H1 (cell line): ENCODE measurements around the gene SLC52A3. TPM values are rescaled to one million over a fixed set of nuclear protein-coding genes. Genes with fewer than 3 reads are reported as not detected.
"Not testable (repeated sequence)": the region's sequence is repeated elsewhere in the genome, so short reads cannot be mapped to it uniquely, and the experiment has no call there.

Experiments used
- CTCF ChIA-PET: fragments of 300-600 bp; sonication (Branson Sonifier 250); formaldehyde crosslinking; loops from one replicate; lab custom pipeline; 2021; ENCODE audit not compliant: partially characterized antibody; lab: Charles Lee
- POLR2A ChIA-PET: fragments of 300-600 bp; sonication (Branson Sonifier 250); formaldehyde crosslinking; loops from one replicate; lab custom pipeline; 2021; ENCODE audit warnings: inconsistent platforms; ENCODE audit not compliant: partially characterized antibody; lab: Charles Lee
- DNase-seq, 2 experiments: peaks; one replicate each; pipeline versions ENCODE4 v3.0.0 to v3.0.0-alpha.2; 2010 to 2022; ENCODE audit warnings: low spot score in 2 of 2, low read depth in 1 of 2, mixed read lengths in 1 of 2
- FAIRE-seq: peaks from 2 replicates; lab custom pipeline; 2011; peaks lifted over from hg19 to GRCh38; lab: Jason Lieb, UNC
- H2AFZ ChIP-seq: 2 replicates; pipeline ENCODE4 v1.8.1; 2012; ENCODE audit warnings: low read length, inconsistent platforms
- H2AK5ac ChIP-seq: 2 replicates; pipeline ENCODE4 v1.6.1; 2013; ENCODE audit warnings: low read depth, low read length
- H2BK120ac ChIP-seq: replicated peaks from 2 replicates; pipeline ENCODE3; 2013; ENCODE audit warnings: low read depth, low read length, inconsistent platforms
- H2BK12ac ChIP-seq: 2 replicates; pipeline ENCODE4 v1.6.1; 2013; ENCODE audit warnings: low read depth, low read length
- H2BK15ac ChIP-seq: 2 replicates; pipeline ENCODE4 v1.6.1; 2013; ENCODE audit warnings: low read length
- H2BK20ac ChIP-seq: 2 replicates; pipeline ENCODE4 v1.6.1; 2013; ENCODE audit warnings: low read length
- H2BK5ac ChIP-seq: 2 replicates; pipeline ENCODE4 v1.6.1; 2013; ENCODE audit warnings: low read depth, low read length
- H3K14ac ChIP-seq: 2 replicates; pipeline ENCODE4 v1.6.1; 2013; ENCODE audit warnings: inconsistent platforms; ENCODE audit not compliant: insufficient read length
- H3K18ac ChIP-seq: 2 replicates; pipeline ENCODE4 v1.6.1; 2013; ENCODE audit warnings: low read length; ENCODE audit errors: extremely low read depth
- H3K23ac ChIP-seq: 2 replicates; pipeline ENCODE4 v1.6.1; 2013; ENCODE audit warnings: inconsistent platforms; ENCODE audit not compliant: insufficient read length
- H3K23me2 ChIP-seq: 2 replicates; pipeline ENCODE4 v1.6.1; 2013; ENCODE audit warnings: low read depth, low read length
- H3K27ac ChIP-seq: 2 replicates; pipeline ENCODE4 v1.6.1; 2011; ENCODE audit warnings: low read depth, low read length, inconsistent platforms
- H3K27me3 ChIP-seq, 4 experiments: replicated peaks in 1 of 4; 1 replicate in 1 of 4; 2 replicates in 3 of 4; pipeline versions ENCODE4 v1.6.1 to v1.8.1; 2011 to 2013; ENCODE audit warnings: low read length in 3 of 4, mild to moderate bottlenecking in 3 of 4, inconsistent platforms in 2 of 4, mixed read lengths in 2 of 4, moderate library complexity in 1 of 4; ENCODE audit not compliant: control insufficient read depth in 3 of 4, insufficient read depth in 3 of 4; ENCODE audit errors: extremely low read depth in 1 of 4
- H3K36me3 ChIP-seq, 4 experiments: 2 replicates each; pipeline versions ENCODE4 v1.6.1 to v1.8.1; 2011 to 2013; ENCODE audit warnings: mild to moderate bottlenecking in 4 of 4, low read length in 3 of 4, moderate library complexity in 2 of 4, control low read depth in 1 of 4, inconsistent platforms in 1 of 4; ENCODE audit not compliant: insufficient read depth in 4 of 4, control insufficient read depth in 2 of 4
- H3K4ac ChIP-seq: replicated peaks from 2 replicates; pipeline ENCODE3; 2013; ENCODE audit warnings: low read length, low read depth, mixed read lengths, inconsistent platforms; ENCODE audit not compliant: insufficient read length
- H3K4me1 ChIP-seq, 4 experiments: replicated peaks in 1 of 4; 1 replicate in 1 of 4; 2 replicates in 3 of 4; pipeline versions ENCODE4 v1.6.1 to v1.8.1; 2011 to 2013; ENCODE audit warnings: low read length in 3 of 4, inconsistent platforms in 2 of 4, mixed read lengths in 1 of 4; ENCODE audit not compliant: insufficient read depth in 4 of 4, control insufficient read depth in 3 of 4
- H3K4me2 ChIP-seq, 2 experiments: 2 replicates each; pipeline versions ENCODE4 v1.6.1 to v1.8.1; 2011 to 2013; ENCODE audit warnings: low read depth in 2 of 2, low read length in 2 of 2, control low read depth in 1 of 2, inconsistent platforms in 1 of 2, mild to moderate bottlenecking in 1 of 2; ENCODE audit not compliant: insufficient read depth in 1 of 2
- H3K4me3 ChIP-seq, 4 experiments: fragments of 200-600, 300-600 bp in 1 of 4; sonication (generic), shearing (Covaris generic), sonication (Bioruptor Twin) in 1 of 4; 2 replicates each; pipeline versions ENCODE4 v1.5.1 to v1.8.1; 2011 to 2016; ENCODE audit warnings: low read length in 4 of 4, low read depth in 3 of 4, control low read depth in 2 of 4, inconsistent platforms in 2 of 4, mild to moderate bottlenecking in 2 of 4, mixed read lengths in 1 of 4, moderate library complexity in 1 of 4; ENCODE audit not compliant: insufficient read depth in 2 of 4; ENCODE audit errors: extremely low read depth in 1 of 4
- H3K56ac ChIP-seq: replicated peaks from 2 replicates; pipeline ENCODE3; 2013; ENCODE audit warnings: low read depth, mild to moderate bottlenecking, mixed read lengths, low read length, inconsistent platforms; ENCODE audit not compliant: insufficient read length
- H3K79me1 ChIP-seq: 2 replicates; pipeline ENCODE4 v1.6.1; 2013; ENCODE audit warnings: low read depth, low read length, control low read depth
- H3K79me2 ChIP-seq, 2 experiments: 2 replicates each; pipeline versions ENCODE4 v1.6.1 to v1.8.1; 2012 to 2013; ENCODE audit warnings: low read length in 2 of 2, mild to moderate bottlenecking in 2 of 2, inconsistent platforms in 1 of 2; ENCODE audit not compliant: insufficient read depth in 2 of 2, control insufficient read depth in 1 of 2
- H3K9ac ChIP-seq, 4 experiments: replicated peaks in 1 of 4; 1 replicate in 1 of 4; 2 replicates in 3 of 4; pipeline versions ENCODE4 v1.6.1 to v1.8.1; 2011 to 2013; ENCODE audit warnings: low read depth in 3 of 4, low read length in 3 of 4, control low read depth in 2 of 4, mild to moderate bottlenecking in 2 of 4, moderate library complexity in 2 of 4, inconsistent platforms in 1 of 4; ENCODE audit errors: extremely low read depth in 1 of 4
- H3K9me3 ChIP-seq, 2 experiments: 2 replicates each; pipeline versions ENCODE4 v1.6.1 to v1.8.1; 2012 to 2013; ENCODE audit warnings: mild to moderate bottlenecking in 2 of 2, moderate library complexity in 2 of 2, control low read depth in 1 of 2, inconsistent platforms in 1 of 2, low read depth in 1 of 2, low read length in 1 of 2, mixed read lengths in 1 of 2; ENCODE audit not compliant: insufficient read depth in 2 of 2
- H4K20me1 ChIP-seq, 2 experiments: replicated peaks in 1 of 2; 2 replicates each; pipeline versions ENCODE3 to v1.8.1; 2011 to 2013; ENCODE audit warnings: inconsistent platforms in 2 of 2, low read length in 2 of 2, mild to moderate bottlenecking in 1 of 2; ENCODE audit not compliant: insufficient read depth in 2 of 2, control insufficient read depth in 1 of 2
- H4K5ac ChIP-seq: 2 replicates; pipeline ENCODE4 v1.6.1; 2013; ENCODE audit warnings: low read length, low read depth, mixed read lengths, inconsistent platforms; ENCODE audit not compliant: insufficient read length
- H4K8ac ChIP-seq: 2 replicates; pipeline ENCODE4 v1.8.0; 2013; ENCODE audit warnings: mild to moderate bottlenecking, moderate library complexity, low read length, inconsistent platforms; ENCODE audit not compliant: insufficient read depth; ENCODE audit errors: extremely low read depth
- H4K91ac ChIP-seq: replicated peaks from 2 replicates; pipeline ENCODE3; 2013; ENCODE audit warnings: low read length, mixed read lengths, inconsistent platforms; ENCODE audit not compliant: insufficient read length
- WGBS, 2 experiments: shearing (Covaris generic) in 1 of 2; methylation state at CpG; one replicate each; pipeline versions ENCODE4 v1.1.6 to v1.1.7; 2013 to 2015; ENCODE audit warnings: low lambda C conversion rate in 2 of 2, mixed read lengths in 2 of 2, inconsistent platforms in 1 of 2, low coverage in 1 of 2, missing lambda C conversion rate in 1 of 2; ENCODE audit not compliant: insufficient replicate concordance in 2 of 2, insufficient coverage in 1 of 2, insufficient read length in 1 of 2; ENCODE audit errors: extremely low coverage in 1 of 2, missing lambda C conversion rate in 1 of 2; 5-methylcytosine and 5-hydroxymethylcytosine counted together
- polyA plus RNA-seq, 7 experiments: library from polyadenylated mRNA; depleted of rRNA in 3 of 7; stranded (reverse) in 5 of 7; unstranded in 2 of 7; fragments of >200 nt in 5 of 7; fragments of 200-250 nt in 2 of 7; gene quantifications; 1 replicate in 5 of 7; 2 replicates in 1 of 7; 4 replicates in 1 of 7; pipeline versions ENCODE4 v1.2.1 to v1.2.3, GENCODE V29; 2011 to 2013; ENCODE audit warnings: missing spikeins in 2 of 7, mixed read lengths in 2 of 7
- total RNA-seq: library from RNA; stranded (reverse); fragmentation: NEBNext Ultra II Directional; extraction: Animal tissue kit (Norgen Biotek cat#: 25700); gene quantifications from 2 replicates; pipeline ENCODE4 v1.2.1, GENCODE V29; 2021

Gene SLC52A3
- total and polyA plus RNA-seq, 2 of the 8 experiments (the other 6 are each of a cell fraction or from before 2014, with no cell fraction given), result 2.3 to 4.2 TPM

- H4K8ac ChIP-seq, H3K18ac ChIP-seq, H3K36me3 ChIP-seq, H2BK12ac ChIP-seq, H3K79me1 ChIP-seq, H3K23me2 ChIP-seq, H3K4me3 ChIP-seq, H3K9ac ChIP-seq, H2AK5ac ChIP-seq, H4K5ac ChIP-seq, H3K23ac ChIP-seq, POLR2A ChIA-PET, H2BK20ac ChIP-seq, H3K4ac ChIP-seq, H3K4me1 ChIP-seq, H3K4me2 ChIP-seq, H4K20me1 ChIP-seq, H4K91ac ChIP-seq, DNase-seq, H3K79me2 ChIP-seq, H3K9me3 ChIP-seq, H2AFZ ChIP-seq, H3K14ac ChIP-seq, H2BK5ac ChIP-seq, FAIRE-seq, H3K56ac ChIP-seq, H2BK15ac ChIP-seq, H2BK120ac ChIP-seq, H3K27ac ChIP-seq: not testable (repeated sequence)
- WGBS, 2 experiments, result 93% methylated on average over 6 of the region's 7 CpGs; no CpG with 5 or more reads in 1 of the 2 experiments
- H3K27me3 ChIP-seq, result peaks cover 0 to 12% (median 9%) of the 10 kb centered on the region in 4 experiments; a peak in 6 of 7 replicates
- CTCF ChIA-PET, result interaction anchor here (0.5 to 3.0 kb wide), 4 partner anchors 15 to 92 kb away, joined by 3 to 10 read pairs (median 4); no protein-coding TSS in a partner anchor
Observed at GRCh38 chr20:724797-725196, 43.5 kb downstream of the SLC52A3 start.
